ENCODE data around the gene QTRT2. TPM values are rescaled to one million over a fixed set of nuclear protein-coding genes. Genes with fewer than 3 reads are reported as not detected.

Gene QTRT2
- total and polyA plus RNA-seq, 4 donors, result 4.3 to 11.3 (median 5.9) TPM

GRCh38 chr3:114076711-114077110 is 20.2 kb downstream of the QTRT2 start:
- Histone ChIP-seq H3K36me3 (ENCODE audit: control insufficient read depth in 4 of 4, insufficient read depth in 3 of 4, low read depth in 1 of 4, low read length in 3 of 4) (peaks cover 15 to 68% (median 39%) of the 10 kb centered on the region in 4 donors), H3K4me1 (ENCODE audit: control insufficient read depth in 4 of 4, insufficient read depth in 4 of 4, low read length in 3 of 4) (peaks cover 0 to 2% (median 0%) of the 10 kb centered on the region in 4 donors), H3K27ac (ENCODE audit: low read depth in 1 of 2, low read length in 2 of 2) (no peak overlapping the region), H3K4me3 (ENCODE audit: low read depth in 1 of 3, low read length in 3 of 3) (no peak overlapping the region), H3K9me3 (ENCODE audit: control insufficient read depth in 4 of 4, low read length in 3 of 4) (no peaks in the 10 kb centered on the region), H3K27me3 (ENCODE audit: control insufficient read depth in 4 of 4, insufficient read depth in 4 of 4, low read length in 3 of 4) (no peaks in the 10 kb centered on the region), H3K9ac (ENCODE audit: low read depth in 1 of 2, low read length in 2 of 2) (no peak overlapping the region)
- no peak for DNase-seq (ENCODE audit: low spot score)
- TF ChIP-seq FOXA2 (IDR thresholded peaks at IDR 0.05) (no peak), FOXA1 (IDR thresholded peaks at IDR 0.05) (no peak), SP1 (IDR thresholded peaks at IDR 0.05) (no peak), HNF4A (conservative IDR thresholded peaks at IDR 0.05) (no peak), MAX (IDR thresholded peaks at IDR 0.05) (no peak), RXRA (IDR thresholded peaks at IDR 0.05) (no peak), GABPA (IDR thresholded peaks at IDR 0.05 in 1 of 2, conservative IDR thresholded peaks at IDR 0.05 in 1 of 2) (no peak), CTCF (IDR thresholded peaks at IDR 0.05; ENCODE audit: low read depth, low read length, missing input control) (no peak), REST (IDR thresholded peaks at IDR 0.05) (no peak), HNF4G (IDR thresholded peaks at IDR 0.05) (no peak), ATF3 (IDR thresholded peaks at IDR 0.05) (no peak), TAF1 (conservative IDR thresholded peaks at IDR 0.05) (no peak), JUND (IDR thresholded peaks at IDR 0.05) (no peak)
- WGBS, result 96% methylated on average over 6 of the region's 6 CpGs

DNA sequence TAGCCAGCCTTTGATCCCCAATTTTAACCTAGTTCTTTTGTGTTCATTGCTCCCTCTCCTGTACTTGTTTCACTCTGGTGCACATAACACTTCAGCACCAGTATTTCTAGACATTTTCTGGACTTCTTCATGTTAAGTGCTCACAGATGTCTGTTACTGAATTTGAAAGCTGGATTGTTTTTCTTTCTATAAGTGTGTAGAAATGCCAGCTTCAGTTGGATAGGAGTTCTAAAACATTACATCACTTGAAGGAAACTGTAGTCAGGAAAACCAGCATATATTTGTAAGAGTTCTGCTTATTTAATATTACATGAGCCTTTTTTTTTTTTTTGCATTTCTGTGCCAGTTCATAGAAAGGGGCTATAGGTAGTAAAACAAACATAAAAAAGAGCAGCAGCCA is 21.6 kb downstream of the QTRT2 start:
- no peak for DNase-seq (ENCODE audit: low spot score)
- H3K4me1 ChIP-seq (ENCODE audit: control insufficient read depth in 4 of 4, insufficient read depth in 4 of 4, low read length in 3 of 4), result peaks cover 0 to 2% (median 0%) of the 10 kb centered on the region in 4 donors
- H3K4me3 ChIP-seq (ENCODE audit: low read depth in 1 of 3, low read length in 3 of 3), result no peak overlapping the region
- H3K9me3 ChIP-seq (ENCODE audit: control insufficient read depth in 4 of 4, low read length in 3 of 4), result no peaks in the 10 kb centered on the region
- H3K27me3 ChIP-seq (ENCODE audit: control insufficient read depth in 4 of 4, insufficient read depth in 4 of 4, low read length in 3 of 4), result no peaks in the 10 kb centered on the region
- peaks cover 14 to 62% (median 39%) of the 10 kb centered on the region in 4 donors for H3K36me3 ChIP-seq (ENCODE audit: control insufficient read depth in 4 of 4, insufficient read depth in 3 of 4, low read depth in 1 of 4, low read length in 3 of 4)
- no peak overlapping the region for H3K27ac ChIP-seq (ENCODE audit: low read depth in 1 of 2, low read length in 2 of 2)
- no peak for TF ChIP-seq RXRA (IDR thresholded peaks at IDR 0.05)
- no peak for TF ChIP-seq RAD21 (IDR thresholded peaks at IDR 0.05)
- TF ChIP-seq NR2F2 (IDR thresholded peaks at IDR 0.05), result no peak
- TF ChIP-seq EGR1 (IDR thresholded peaks at IDR 0.05; ENCODE audit: low read depth in 2 of 2), result no peak
- TF ChIP-seq, protein P1, sequence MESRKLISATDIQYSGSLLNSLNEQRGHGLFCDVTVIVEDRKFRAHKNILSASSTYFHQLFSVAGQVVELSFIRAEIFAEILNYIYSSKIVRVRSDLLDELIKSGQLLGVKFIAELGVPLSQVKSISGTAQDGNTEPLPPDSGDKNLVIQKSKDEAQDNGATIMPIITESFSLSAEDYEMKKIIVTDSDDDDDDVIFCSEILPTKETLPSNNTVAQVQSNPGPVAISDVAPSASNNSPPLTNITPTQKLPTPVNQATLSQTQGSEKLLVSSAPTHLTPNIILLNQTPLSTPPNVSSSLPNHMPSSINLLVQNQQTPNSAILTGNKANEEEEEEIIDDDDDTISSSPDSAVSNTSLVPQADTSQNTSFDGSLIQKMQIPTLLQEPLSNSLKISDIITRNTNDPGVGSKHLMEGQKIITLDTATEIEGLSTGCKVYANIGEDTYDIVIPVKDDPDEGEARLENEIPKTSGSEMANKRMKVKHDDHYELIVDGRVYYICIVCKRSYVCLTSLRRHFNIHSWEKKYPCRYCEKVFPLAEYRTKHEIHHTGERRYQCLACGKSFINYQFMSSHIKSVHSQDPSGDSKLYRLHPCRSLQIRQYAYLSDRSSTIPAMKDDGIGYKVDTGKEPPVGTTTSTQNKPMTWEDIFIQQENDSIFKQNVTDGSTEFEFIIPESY (IDR thresholded peaks at IDR 0.05), result no peak
- no peak for TF ChIP-seq GABPA (IDR thresholded peaks at IDR 0.05 in 1 of 2, conservative IDR thresholded peaks at IDR 0.05 in 1 of 2)
- H3K9ac ChIP-seq (ENCODE audit: low read depth in 1 of 2, low read length in 2 of 2), result no peak overlapping the region
